GM12875 (cell line): ENCODE results near the gene TPSAB1.

Experiments used
- H3K4me3 ChIP-seq: one replicate; pipeline ENCODE4 v1.5.1; 2011; ENCODE audit warnings: low read depth, low read length, control low read depth
- CTCF ChIP-seq: IDR thresholded peaks from 2 replicates; pipeline ENCODE4 v1.5.1; 2011; ENCODE audit warnings: low read depth, mild to moderate bottlenecking, control low read depth, inconsistent platforms, low read length, moderate library complexity, borderline replicate concordance; ENCODE audit not compliant: insufficient read depth

Gene TPSAB1

GRCh38 chr16:1258225-1258600 is 17.7 kb downstream of the TPSAB1 start:
- no peak overlapping the region for H3K4me3 ChIP-seq
- no peak for TF ChIP-seq CTCF

- no peak overlapping the region for H3K4me3 ChIP-seq
- no peak for TF ChIP-seq CTCF
Measured at GRCh38 chr16:1258906-1259759, 18.6 kb downstream of the TPSAB1 start.

- H3K4me3 ChIP-seq, result no peak overlapping the region
- TF ChIP-seq CTCF, result no peak
Measured at GRCh38 chr16:1259760-1260068, 19.2 kb downstream of the TPSAB1 start.

- TF ChIP-seq CTCF, result no peak
Measured at GRCh38 chr16:1260101-1260680, 19.7 kb downstream of the TPSAB1 start.

GRCh38 chr16:1261131-1261892 is 20.8 kb downstream of the TPSAB1 start:
- TF ChIP-seq CTCF, result no peak
- no peak overlapping the region for H3K4me3 ChIP-seq

More at GRCh38 chr16:1260101-1260680, 19.7 kb downstream of the TPSAB1 start:
- no peak overlapping the region for H3K4me3 ChIP-seq

- no peak overlapping the region for H3K4me3 ChIP-seq
- no peak for TF ChIP-seq CTCF
Measured at GRCh38 chr16:1262210-1262845, 21.8 kb downstream of the TPSAB1 start.
